ENCODE measurements around the gene TP53RK.

Gene TP53RK

DNA sequence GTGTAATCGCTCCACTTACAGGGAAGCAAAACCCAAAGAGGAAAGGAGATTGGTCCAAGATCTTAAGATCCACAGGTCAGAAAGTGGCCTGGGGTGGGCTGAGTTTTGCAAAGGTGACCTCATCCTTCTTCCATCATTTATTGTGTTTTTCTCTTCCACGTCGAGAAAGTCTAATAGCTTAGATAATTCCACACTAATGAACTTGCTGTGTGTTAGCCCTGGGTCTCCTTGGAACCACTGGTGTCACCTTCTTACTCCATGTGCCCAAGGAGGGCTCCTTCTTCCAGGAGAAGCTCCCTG lies 39.6 kb downstream of the TP53RK start:
- DNase-seq, result no peak
- H3K27ac Mint-ChIP-seq, result no peak overlapping the region
- peaks cover 4% of the 10 kb centered on the region for H3K9me3 Mint-ChIP-seq
- H3K36me3 Mint-ChIP-seq (ENCODE audit: low read depth), result peaks cover 10% of the 10 kb centered on the region
- peaks cover 5% of the 10 kb centered on the region for H3K4me1 Mint-ChIP-seq
- no peak overlapping the region for H3K4me3 Mint-ChIP-seq
- peaks cover 67% of the 10 kb centered on the region for H3K27me3 Mint-ChIP-seq (ENCODE audit: low read depth, poor library complexity)
- TF ChIP-seq CTCF (IDR thresholded peaks at IDR 0.05), result no peak

GRCh38 chr20:46648903-46649649 lies 40.2 kb downstream of the TP53RK start:
- H3K4me3 Mint-ChIP-seq, result no peak overlapping the region
- DNase-seq, result no peak
- H3K9me3 Mint-ChIP-seq, result peaks cover 4% of the 10 kb centered on the region
- peaks cover 5% of the 10 kb centered on the region for H3K4me1 Mint-ChIP-seq
- peaks cover 10% of the 10 kb centered on the region for H3K36me3 Mint-ChIP-seq (ENCODE audit: low read depth)
- H3K27me3 Mint-ChIP-seq (ENCODE audit: low read depth, poor library complexity), result peaks cover 65% of the 10 kb centered on the region
- no peak for TF ChIP-seq CTCF (IDR thresholded peaks at IDR 0.05)
- H3K27ac Mint-ChIP-seq, result no peak overlapping the region

- no peak for DNase-seq
- H3K4me1 Mint-ChIP-seq, result peaks cover 5% of the 10 kb centered on the region
- TF ChIP-seq CTCF (IDR thresholded peaks at IDR 0.05), result no peak
- H3K4me3 Mint-ChIP-seq, result no peak overlapping the region
- H3K36me3 Mint-ChIP-seq (ENCODE audit: low read depth), result peaks cover 4% of the 10 kb centered on the region
- H3K27ac Mint-ChIP-seq, result no peak overlapping the region
- H3K9me3 Mint-ChIP-seq, result peaks cover 4% of the 10 kb centered on the region
- peaks cover 50% of the 10 kb centered on the region for H3K27me3 Mint-ChIP-seq (ENCODE audit: low read depth, poor library complexity)
Measured at GRCh38 chr20:46647469-46647868, 41.8 kb downstream of the TP53RK start.

DNA sequence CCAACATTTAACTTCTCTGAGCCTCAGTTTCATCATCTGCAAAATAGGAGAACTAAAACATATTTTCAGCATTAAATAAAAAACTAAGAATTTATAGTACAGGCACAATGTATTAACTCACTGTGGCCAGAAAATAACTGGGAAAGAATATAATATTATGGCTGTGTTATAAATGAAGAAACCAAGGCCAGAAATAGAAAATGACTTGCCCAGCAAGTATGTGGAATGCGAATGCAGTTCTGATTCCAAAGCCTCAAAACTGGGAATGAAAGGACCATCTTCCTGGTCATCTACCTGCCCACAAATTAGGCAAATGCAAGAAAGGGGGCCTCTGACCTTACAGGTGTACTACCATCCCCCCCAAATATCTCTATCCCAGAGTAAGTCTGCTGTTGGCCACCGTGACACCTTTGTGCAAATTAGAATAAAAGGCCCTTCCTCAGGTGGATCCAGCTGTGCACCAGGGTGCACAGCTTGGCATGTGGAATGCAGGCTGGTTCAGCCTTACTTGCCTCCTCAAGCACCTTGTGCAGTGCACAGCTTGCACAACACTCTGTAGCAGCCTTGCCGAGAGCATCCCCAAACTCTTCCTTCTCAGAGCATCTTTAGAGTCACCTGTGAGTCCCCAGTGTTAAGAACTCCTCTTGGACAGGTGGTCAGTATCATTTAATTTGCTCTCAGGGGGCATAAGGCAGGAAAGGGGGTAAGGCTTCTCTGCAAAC lies 42.4 kb downstream of the TP53RK start:
- peaks cover 5% of the 10 kb centered on the region for H3K4me1 Mint-ChIP-seq
- H3K4me3 Mint-ChIP-seq, result no peak overlapping the region
- H3K36me3 Mint-ChIP-seq (ENCODE audit: low read depth), result peaks cover 4% of the 10 kb centered on the region
- no peak for TF ChIP-seq CTCF (IDR thresholded peaks at IDR 0.05)
- peaks cover 2% of the 10 kb centered on the region for H3K9me3 Mint-ChIP-seq
- peaks cover 43% of the 10 kb centered on the region for H3K27me3 Mint-ChIP-seq (ENCODE audit: low read depth, poor library complexity)
- no peak overlapping the region for H3K27ac Mint-ChIP-seq
- no peak for DNase-seq

DNA sequence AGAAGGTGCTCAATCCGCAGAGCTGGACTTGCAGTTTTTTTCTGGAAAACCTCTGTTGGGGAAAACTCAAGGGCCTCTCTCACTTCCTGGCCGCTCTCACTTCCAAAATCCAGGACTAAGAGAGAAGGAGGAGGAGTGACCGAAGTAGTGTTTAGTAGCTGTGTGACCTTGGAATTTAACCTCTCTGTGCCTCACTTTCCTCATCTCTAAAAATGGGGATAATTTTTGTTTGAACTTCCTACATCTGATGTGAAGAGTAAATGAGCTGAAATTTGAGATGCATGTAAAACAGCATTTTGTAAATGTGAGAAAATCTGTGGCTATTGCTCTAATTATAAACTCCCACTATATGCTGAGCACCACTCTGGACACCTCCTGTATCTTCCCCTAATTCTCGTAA lies 43.1 kb downstream of the TP53RK start:
- H3K36me3 Mint-ChIP-seq (ENCODE audit: low read depth), result peaks cover 4% of the 10 kb centered on the region
- H3K9me3 Mint-ChIP-seq, result no peaks in the 10 kb centered on the region
- no peak overlapping the region for H3K27ac Mint-ChIP-seq
- no peak for DNase-seq
- H3K27me3 Mint-ChIP-seq (ENCODE audit: low read depth, poor library complexity), result peaks cover 36% of the 10 kb centered on the region
- no peak for TF ChIP-seq CTCF (IDR thresholded peaks at IDR 0.05)
- no peak overlapping the region for H3K4me3 Mint-ChIP-seq
- peaks cover 5% of the 10 kb centered on the region for H3K4me1 Mint-ChIP-seq

DNA sequence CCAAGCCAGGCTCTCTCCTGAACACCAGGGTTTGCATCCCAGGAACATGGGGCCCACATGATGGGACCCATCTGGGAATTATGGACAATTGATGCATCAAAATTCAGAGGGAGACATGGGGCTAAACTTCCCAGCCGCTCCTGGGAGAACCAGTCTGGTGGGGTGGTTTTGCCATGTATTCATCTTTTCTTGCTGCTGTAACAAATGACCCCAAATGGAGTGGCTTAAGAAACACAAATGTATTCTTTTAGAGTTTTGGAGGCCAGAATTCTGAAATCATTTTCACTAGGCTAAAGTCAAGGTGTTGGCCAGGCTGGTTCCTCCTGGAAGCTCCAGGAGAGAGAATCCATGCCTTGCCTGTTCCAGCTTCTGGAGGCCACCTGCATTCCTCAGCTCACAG lies 44.5 kb downstream of the TP53RK start:
- peaks cover 28% of the 10 kb centered on the region for H3K27me3 Mint-ChIP-seq (ENCODE audit: low read depth, poor library complexity)
- H3K4me1 Mint-ChIP-seq, result no peaks in the 10 kb centered on the region
- no peaks in the 10 kb centered on the region for H3K9me3 Mint-ChIP-seq
- TF ChIP-seq CTCF (IDR thresholded peaks at IDR 0.05), result no peak
- H3K4me3 Mint-ChIP-seq, result no peak overlapping the region
- no peaks in the 10 kb centered on the region for H3K36me3 Mint-ChIP-seq (ENCODE audit: low read depth)
- H3K27ac Mint-ChIP-seq, result no peak overlapping the region
- DNase-seq, result no peak
